Fibroblast of villous mesenchyme (primary cell): Measurements from ENCODE around the gene MALT1. TPM values are rescaled to one million over a fixed set of nuclear protein-coding genes. Genes with fewer than 3 reads are reported as not detected.

Experiments used
- DNase-seq: peaks from one replicate; pipeline ENCODE4 v3.0.0-alpha.2; 2010; ENCODE audit warnings: low read depth
- H3K4me3 ChIP-seq: 2 replicates; pipeline ENCODE4 v1.5.1; 2011; ENCODE audit warnings: low read depth, mild to moderate bottlenecking, low read length
- total RNA-seq: library from RNA; depleted of rRNA; stranded (reverse); fragments of >200 nt; gene quantifications from 2 replicates; pipeline ENCODE4 v1.2.3, GENCODE V29; 2012
- TF ChIP-seq, protein P1 (sequence below): IDR thresholded peaks from 2 replicates; pipeline ENCODE4 v1.5.1; 2012; ENCODE audit warnings: low read depth, mild to moderate bottlenecking, low read length; ENCODE audit not compliant: insufficient read depth

Gene MALT1
- total RNA-seq, 1 donor, result 85.1 TPM

- no peak overlapping the region for H3K4me3 ChIP-seq
- TF ChIP-seq, protein P1, sequence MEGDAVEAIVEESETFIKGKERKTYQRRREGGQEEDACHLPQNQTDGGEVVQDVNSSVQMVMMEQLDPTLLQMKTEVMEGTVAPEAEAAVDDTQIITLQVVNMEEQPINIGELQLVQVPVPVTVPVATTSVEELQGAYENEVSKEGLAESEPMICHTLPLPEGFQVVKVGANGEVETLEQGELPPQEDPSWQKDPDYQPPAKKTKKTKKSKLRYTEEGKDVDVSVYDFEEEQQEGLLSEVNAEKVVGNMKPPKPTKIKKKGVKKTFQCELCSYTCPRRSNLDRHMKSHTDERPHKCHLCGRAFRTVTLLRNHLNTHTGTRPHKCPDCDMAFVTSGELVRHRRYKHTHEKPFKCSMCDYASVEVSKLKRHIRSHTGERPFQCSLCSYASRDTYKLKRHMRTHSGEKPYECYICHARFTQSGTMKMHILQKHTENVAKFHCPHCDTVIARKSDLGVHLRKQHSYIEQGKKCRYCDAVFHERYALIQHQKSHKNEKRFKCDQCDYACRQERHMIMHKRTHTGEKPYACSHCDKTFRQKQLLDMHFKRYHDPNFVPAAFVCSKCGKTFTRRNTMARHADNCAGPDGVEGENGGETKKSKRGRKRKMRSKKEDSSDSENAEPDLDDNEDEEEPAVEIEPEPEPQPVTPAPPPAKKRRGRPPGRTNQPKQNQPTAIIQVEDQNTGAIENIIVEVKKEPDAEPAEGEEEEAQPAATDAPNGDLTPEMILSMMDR, result no peak
- peak; percentile 70 for DNase-seq
Observed at GRCh38 chr18:58666176-58666575, 5.1 kb upstream of the MALT1 start.

GRCh38 chr18:58668211-58668610 is 3.1 kb upstream of the MALT1 start:
- no peak for DNase-seq
- TF ChIP-seq, protein P1, result no peak
- H3K4me3 ChIP-seq, result no peak overlapping the region

DNA sequence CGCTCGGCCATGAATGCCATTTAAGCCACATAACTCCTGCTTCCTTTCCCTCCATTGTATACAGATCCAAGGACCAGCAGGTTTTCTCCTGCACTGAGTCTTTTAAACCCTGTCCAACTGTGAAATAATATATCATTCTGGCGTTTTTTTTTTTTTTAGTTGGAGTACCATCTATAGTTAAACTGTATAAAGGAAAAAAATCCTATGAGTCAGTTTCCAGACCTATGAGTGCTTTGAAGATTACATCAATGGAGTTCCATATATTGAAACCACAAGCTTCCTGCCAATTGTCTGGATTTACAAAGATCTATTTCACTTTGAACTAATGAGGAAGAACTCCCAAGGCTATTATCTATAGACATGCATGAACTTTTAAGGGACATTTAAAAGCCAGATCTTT is 2.4 kb upstream of the MALT1 start:
- TF ChIP-seq, protein P1, result no peak
- peak; percentile 56 for DNase-seq
- no peak overlapping the region for H3K4me3 ChIP-seq

GRCh38 chr18:58669731-58670378 is 1.4 kb upstream of the MALT1 start:
- DNase-seq, result peak; percentile 23
- TF ChIP-seq, protein P1, result no peak
- no peak overlapping the region for H3K4me3 ChIP-seq

DNA sequence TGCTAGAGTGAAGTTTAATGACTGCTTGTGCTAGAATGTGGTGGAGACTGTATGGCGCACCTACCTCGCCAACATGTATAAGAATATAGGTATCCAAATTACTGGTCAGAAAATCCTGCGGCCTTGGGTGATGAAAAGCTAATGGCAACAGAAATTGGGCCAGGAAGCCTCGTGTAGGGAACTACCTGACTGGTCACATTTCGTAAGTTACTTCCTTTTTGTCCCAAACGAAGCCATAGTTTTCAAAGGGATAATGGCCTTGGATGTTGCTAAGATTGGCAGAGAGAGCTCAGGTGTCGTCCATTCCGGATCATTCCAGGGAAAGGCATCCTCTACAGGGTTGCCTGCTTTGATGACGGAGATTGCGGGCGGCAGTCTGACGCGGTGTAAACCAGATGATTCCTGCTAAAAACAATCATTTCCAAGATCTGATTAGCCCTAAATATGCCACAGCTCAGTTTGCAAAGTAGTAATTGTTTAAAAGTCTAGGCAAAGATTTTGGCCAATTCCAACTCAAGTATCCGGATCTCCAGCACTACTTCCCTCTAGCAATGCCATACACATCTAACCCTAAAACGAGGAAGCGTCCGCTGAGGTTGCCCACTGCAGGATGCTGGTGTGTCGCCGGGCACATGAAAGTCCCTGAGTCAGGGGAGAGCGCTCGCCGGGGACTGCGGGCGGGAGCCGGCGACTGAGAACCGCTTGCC is 708 bp upstream of the MALT1 start:
- H3K4me3 ChIP-seq, result peak overlapping the region; percentile 64
- DNase-seq, result no peak

DNA sequence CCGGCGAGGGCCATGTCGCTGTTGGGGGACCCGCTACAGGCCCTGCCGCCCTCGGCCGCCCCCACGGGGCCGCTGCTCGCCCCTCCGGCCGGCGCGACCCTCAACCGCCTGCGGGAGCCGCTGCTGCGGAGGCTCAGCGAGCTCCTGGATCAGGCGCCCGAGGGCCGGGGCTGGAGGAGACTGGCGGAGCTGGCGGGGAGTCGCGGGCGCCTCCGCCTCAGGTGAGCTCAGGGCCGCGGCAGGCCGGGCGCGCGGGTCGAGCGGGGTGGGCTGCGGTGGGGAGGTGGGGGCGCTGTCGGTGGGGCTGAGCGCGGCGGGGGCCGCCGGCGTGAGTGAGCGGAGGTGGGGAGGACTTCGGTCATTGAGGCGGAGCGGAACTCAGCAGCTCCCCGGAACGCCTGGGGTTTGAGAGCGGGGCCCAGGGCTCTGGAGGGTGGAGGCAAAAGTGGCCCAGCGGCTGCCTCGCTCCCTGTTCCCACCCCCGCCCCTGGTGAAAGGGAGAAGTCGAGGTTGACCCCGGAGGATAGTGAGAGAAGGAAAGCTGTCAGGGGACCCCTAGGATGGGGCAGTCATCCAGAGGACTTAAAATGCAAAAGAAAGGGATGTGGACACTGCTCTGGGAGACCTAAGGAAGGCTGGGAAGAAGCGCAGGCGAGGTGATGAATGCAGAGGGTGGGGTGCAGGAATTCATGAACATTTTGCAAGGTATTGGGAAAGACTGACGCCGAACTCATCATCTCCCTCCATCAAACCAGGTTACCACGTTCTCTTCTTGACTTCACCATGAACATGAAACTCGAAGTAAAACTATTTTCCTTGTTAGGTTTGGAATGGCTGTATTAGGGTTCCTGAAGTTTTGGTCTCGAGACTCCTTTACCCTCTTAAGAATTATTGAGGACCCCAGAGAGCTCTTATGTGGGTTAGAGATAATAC is 633 bp downstream of the MALT1 start:
- TF ChIP-seq, protein P1, result no peak
- DNase-seq, result peak; percentile 54
- H3K4me3 ChIP-seq, result peak overlapping the region; percentile 86

More for the DNA sequence above, 708 bp upstream of the MALT1 start:
- TF ChIP-seq, protein P1, result no peak
